ENCODE results near the gene XYLT2.

XYLT2 gene

GRCh38 chr17:50345432-50346312 lies at the start of gene XYLT2:
Gene XYLT2, plus strand, starts transcription at chr17:50346126. Its CDS starts 15 bp downstream, at chr17:50346141.
- peak within 1 kb of the TSS; percentile 90 for H3K9ac ChIP-seq (ENCODE audit: low read depth, low read length)
- TF ChIP-seq EZH2 (IDR thresholded peaks at IDR 0.05; ENCODE audit: borderline replicate concordance, low read depth, low read length, severe bottlenecking) = no peak
- TF ChIP-seq CTCF (IDR thresholded peaks at IDR 0.05; ENCODE audit: borderline replicate concordance, extremely low read depth, low read length, poor library complexity, severe bottlenecking) = no peak
- peak within 1 kb of the TSS; percentile 94 for H2AFZ ChIP-seq (ENCODE audit: low read depth, low read length)
- H3K36me3 ChIP-seq (ENCODE audit: insufficient read depth, low read length) = no peaks in the 10 kb centered on the region; the same call in 1 of the 2 replicates
- DNase-seq = peak; percentile 87
- H3K27ac ChIP-seq (ENCODE audit: low read length) = peak within 1 kb of the TSS; percentile 91
- peak within 1 kb of the TSS; percentile 99 for H3K4me2 ChIP-seq (ENCODE audit: insufficient read depth, low read length)
- peaks cover 38% of the 10 kb centered on the region for H3K79me2 ChIP-seq (ENCODE audit: insufficient read depth, low read length)
- peaks cover 24% of the 10 kb centered on the region for H3K4me1 ChIP-seq (ENCODE audit: insufficient read depth, low read length)
- peaks cover 11% of the 10 kb centered on the region; the same call in 1 of the 2 replicates for H4K20me1 ChIP-seq (ENCODE audit: insufficient read depth, low read length)
- peak; percentile 84 for ATAC-seq (ENCODE audit: insufficient read depth, low read depth)
- H3K4me3 ChIP-seq (ENCODE audit: low read depth in 1 of 2, low read length in 2 of 2) = peak within 1 kb of the TSS; percentile 63 to 90
- no peaks in the 10 kb centered on the region for H3K27me3 ChIP-seq (ENCODE audit: insufficient read depth, low read length, poor library complexity)
- H3K9me3 ChIP-seq (ENCODE audit: insufficient read depth, low read length, severe bottlenecking) = no peaks in the 10 kb centered on the region

GRCh38 chr17:50297407-50297865 lies 48.5 kb upstream of the XYLT2 start:
- Histone ChIP-seq H3K36me3 (ENCODE audit: insufficient read depth, low read length) (no peaks in the 10 kb centered on the region), H3K9ac (ENCODE audit: low read depth, low read length) (no peak overlapping the region), H3K79me2 (ENCODE audit: insufficient read depth, low read length) (no peaks in the 10 kb centered on the region), H3K4me1 (ENCODE audit: insufficient read depth, low read length) (no peaks in the 10 kb centered on the region), H3K4me3 (ENCODE audit: low read depth in 1 of 2, low read length in 2 of 2) (no peak overlapping the region), H3K9me3 (ENCODE audit: insufficient read depth, low read length, severe bottlenecking) (no peaks in the 10 kb centered on the region), H3K27ac (ENCODE audit: low read length) (no peak overlapping the region), H3K27me3 (ENCODE audit: insufficient read depth, low read length, poor library complexity) (peaks cover 11% of the 10 kb centered on the region), H3K4me2 (ENCODE audit: insufficient read depth, low read length) (no peak overlapping the region), H2AFZ (ENCODE audit: low read depth, low read length) (no peak overlapping the region), H4K20me1 (ENCODE audit: insufficient read depth, low read length) (no peaks in the 10 kb centered on the region)
- DNase-seq (peak; percentile 77), ATAC-seq (ENCODE audit: insufficient read depth, low read depth) (peak; percentile 97)
- peak; percentile 97 for TF ChIP-seq CTCF (IDR thresholded peaks at IDR 0.05; ENCODE audit: borderline replicate concordance, extremely low read depth, low read length, poor library complexity, severe bottlenecking)
- no peak for TF ChIP-seq EZH2 (IDR thresholded peaks at IDR 0.05; ENCODE audit: borderline replicate concordance, low read depth, low read length, severe bottlenecking)

GRCh38 chr17:50298018-50298417 lies 47.9 kb upstream of the XYLT2 start:
- TF ChIP-seq CTCF (IDR thresholded peaks at IDR 0.05; ENCODE audit: borderline replicate concordance, extremely low read depth, low read length, poor library complexity, severe bottlenecking) (no peak), EZH2 (IDR thresholded peaks at IDR 0.05; ENCODE audit: borderline replicate concordance, low read depth, low read length, severe bottlenecking) (no peak)
- no peaks in the 10 kb centered on the region for H3K36me3 ChIP-seq (ENCODE audit: insufficient read depth, low read length)
- no peak overlapping the region for H3K4me3 ChIP-seq (ENCODE audit: low read depth in 1 of 2, low read length in 2 of 2)
- no peak overlapping the region for H3K4me2 ChIP-seq (ENCODE audit: insufficient read depth, low read length)
- ATAC-seq (ENCODE audit: insufficient read depth, low read depth) (no peak), DNase-seq (no peak)
- no peaks in the 10 kb centered on the region for H3K9me3 ChIP-seq (ENCODE audit: insufficient read depth, low read length, severe bottlenecking)
- H3K27me3 ChIP-seq (ENCODE audit: insufficient read depth, low read length, poor library complexity) = peaks cover 11% of the 10 kb centered on the region
- no peaks in the 10 kb centered on the region for H3K79me2 ChIP-seq (ENCODE audit: insufficient read depth, low read length)
- H3K27ac ChIP-seq (ENCODE audit: low read length) = no peak overlapping the region
- H3K4me1 ChIP-seq (ENCODE audit: insufficient read depth, low read length) = no peaks in the 10 kb centered on the region
- H3K9ac ChIP-seq (ENCODE audit: low read depth, low read length) = no peak overlapping the region
- no peaks in the 10 kb centered on the region for H4K20me1 ChIP-seq (ENCODE audit: insufficient read depth, low read length)
- H2AFZ ChIP-seq (ENCODE audit: low read depth, low read length) = no peak overlapping the region

All from DND-41 (cell line).